HG03064 (cell line): Measurements from ENCODE around the gene CAPN14.

Experiments used
- ATAC-seq: cut with Tn5 transposase; IDR thresholded peaks from one replicate; pipeline ENCODE4 v1.9.1; 2021; ENCODE audit warnings: low read depth; ENCODE audit not compliant: unreplicated experiment

The CAPN14 gene

DNA sequence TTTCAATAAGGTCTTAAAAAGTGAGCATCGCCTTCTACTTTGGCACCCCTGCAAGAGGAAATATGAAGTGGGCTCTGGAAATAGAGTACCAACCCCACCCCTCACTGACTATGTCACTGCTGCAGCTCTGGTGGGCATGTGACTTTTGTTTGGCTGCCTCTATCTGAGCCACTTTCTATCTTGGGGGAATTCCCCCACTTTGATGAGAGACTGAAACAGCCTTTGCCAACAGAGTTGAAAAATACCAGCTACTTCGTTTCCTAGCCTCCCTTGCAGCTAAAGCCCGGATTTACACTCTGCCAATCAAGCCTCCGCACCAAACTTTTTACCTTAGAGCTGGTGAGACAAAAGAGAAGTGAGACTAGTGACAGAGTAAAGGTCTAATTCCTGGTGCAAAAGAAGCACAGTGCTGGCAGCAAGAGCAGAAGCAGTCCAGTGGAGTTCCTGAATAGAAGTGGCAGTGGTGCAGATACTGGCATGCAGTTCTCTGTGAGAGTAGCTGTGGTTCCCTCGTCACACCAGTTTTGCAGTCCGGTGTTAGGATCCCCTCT lies 67.1 kb downstream of the CAPN14 start:
- ATAC-seq, result no peak

DNA sequence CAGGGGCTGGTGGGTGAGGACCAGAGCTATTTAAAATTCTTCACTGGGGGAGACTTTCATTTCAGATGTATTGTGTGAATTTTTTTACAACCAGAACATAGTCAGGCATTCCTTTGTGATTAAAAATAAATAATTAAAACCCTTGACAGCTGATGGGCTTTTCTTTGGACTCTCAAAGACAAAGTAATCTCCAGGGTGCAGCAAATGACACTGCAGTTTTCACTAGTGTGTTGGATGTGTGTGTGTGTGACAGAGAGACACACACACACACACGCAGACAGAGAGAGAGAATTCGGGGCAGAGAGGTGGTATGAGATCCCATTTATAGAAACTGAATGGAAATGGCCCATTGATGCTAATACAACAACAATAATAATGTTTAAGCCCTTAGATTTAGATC lies 68.8 kb downstream of the CAPN14 start:
- ATAC-seq, result no peak

DNA sequence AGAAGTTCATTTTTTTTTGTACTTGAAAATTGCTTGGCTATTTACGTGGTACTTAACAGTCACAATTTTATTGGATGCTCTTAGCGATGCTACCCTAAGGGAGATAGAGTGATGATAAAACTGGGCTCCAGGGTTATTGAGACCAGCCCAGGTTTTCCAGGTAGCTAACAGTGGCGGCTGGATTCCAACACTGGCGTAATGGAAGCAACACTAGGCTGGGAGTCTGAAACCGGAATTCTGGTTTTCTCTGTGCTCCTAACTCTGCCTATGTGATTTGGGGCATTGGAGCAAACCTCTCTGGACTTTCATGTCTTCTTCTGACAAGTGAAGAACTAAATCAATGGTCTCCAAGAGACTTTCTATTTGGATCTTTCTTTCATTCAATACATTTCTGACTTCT lies 69.7 kb downstream of the CAPN14 start:
- ATAC-seq, result no peak

DNA sequence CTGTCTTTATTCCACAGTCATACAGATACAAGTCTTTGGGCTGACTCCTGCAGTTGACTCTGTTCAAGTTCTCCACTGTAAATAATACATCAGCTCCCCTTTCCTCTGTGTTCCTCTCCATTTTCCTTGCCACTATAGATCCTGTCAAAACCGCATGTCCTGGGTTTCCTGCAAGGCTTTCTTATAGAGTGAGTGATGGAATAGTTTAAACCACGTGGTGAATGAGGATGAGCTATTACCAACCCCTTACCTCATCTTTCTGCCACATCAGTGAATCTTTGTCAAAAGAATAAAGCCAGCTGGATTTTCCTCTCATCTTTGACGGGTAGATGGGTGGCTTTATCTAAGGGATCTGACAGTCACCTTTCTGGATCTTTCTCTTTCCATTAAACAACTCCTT lies 75.2 kb downstream of the CAPN14 start:
- ATAC-seq, result no peak

DNA sequence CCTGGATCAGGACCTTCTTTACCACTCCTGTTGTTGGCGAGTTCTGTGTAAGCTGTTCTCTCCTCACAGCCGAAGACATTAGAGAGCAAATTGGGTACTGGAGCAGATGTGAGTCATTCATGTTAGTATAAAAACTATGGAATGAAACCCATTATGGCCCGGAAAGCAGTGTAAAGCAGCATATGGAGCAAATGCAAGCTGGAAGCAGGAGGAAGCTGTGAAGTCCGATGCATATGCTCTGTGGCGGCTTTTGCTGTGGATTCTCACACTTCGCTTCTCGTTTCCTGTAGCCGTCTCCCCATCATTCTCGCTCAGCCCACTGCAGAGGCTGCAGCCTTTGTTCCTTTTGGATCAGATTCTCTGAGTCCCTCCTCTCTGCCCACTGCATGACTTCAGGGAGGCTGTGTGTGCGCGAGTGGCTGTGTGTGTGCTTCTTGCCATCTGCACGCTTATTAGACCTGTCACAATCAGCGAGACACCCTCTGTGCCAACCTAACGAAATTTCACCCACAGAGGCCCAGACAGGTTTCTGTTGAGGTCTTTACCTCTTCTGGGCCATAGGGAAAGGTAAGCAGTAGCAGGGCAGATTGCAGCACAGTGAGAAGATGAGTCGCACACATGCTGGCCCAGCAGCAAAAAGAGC lies 75.8 kb downstream of the CAPN14 start:
- no peak for ATAC-seq

DNA sequence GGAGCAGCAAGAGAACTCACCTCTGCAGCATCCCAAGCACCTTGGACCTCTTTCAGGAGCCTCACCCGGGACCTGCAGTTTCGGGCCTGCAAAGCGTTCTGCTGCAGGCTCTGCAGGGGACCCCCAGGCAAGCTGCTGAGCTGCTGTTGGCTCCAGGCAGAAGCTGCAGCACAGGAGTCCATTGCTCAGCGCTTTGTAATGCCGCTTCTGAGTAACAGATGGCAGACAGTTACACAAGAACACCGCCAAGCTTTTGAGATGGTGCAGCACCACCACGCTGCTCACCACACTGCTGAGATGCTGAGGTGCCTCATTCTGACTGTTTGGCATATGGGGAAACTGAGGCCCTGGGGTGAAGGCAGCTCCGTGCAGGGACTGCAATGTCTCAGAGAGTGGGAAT lies 77.2 kb downstream of the CAPN14 start:
- ATAC-seq, result no peak

DNA sequence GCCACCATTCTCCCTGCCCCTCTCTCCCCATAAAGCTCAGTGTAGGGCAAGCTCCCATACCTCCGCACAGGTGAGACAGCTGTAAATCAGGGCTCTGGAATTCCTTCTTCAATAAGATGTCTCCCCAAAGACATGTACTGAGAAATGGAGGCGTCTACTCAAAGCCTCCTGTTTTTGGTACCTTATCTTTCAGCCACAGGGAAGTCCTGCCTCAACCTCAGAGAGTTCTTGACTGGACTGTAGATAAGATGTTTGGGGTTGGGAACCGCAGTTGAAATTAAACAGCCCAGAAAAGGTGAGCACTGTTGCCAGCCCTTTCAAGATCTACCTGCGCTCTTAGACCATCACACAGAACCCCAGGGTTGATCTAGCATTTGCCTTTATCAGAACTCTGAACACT lies 77.6 kb downstream of the CAPN14 start:
- no peak for ATAC-seq

DNA sequence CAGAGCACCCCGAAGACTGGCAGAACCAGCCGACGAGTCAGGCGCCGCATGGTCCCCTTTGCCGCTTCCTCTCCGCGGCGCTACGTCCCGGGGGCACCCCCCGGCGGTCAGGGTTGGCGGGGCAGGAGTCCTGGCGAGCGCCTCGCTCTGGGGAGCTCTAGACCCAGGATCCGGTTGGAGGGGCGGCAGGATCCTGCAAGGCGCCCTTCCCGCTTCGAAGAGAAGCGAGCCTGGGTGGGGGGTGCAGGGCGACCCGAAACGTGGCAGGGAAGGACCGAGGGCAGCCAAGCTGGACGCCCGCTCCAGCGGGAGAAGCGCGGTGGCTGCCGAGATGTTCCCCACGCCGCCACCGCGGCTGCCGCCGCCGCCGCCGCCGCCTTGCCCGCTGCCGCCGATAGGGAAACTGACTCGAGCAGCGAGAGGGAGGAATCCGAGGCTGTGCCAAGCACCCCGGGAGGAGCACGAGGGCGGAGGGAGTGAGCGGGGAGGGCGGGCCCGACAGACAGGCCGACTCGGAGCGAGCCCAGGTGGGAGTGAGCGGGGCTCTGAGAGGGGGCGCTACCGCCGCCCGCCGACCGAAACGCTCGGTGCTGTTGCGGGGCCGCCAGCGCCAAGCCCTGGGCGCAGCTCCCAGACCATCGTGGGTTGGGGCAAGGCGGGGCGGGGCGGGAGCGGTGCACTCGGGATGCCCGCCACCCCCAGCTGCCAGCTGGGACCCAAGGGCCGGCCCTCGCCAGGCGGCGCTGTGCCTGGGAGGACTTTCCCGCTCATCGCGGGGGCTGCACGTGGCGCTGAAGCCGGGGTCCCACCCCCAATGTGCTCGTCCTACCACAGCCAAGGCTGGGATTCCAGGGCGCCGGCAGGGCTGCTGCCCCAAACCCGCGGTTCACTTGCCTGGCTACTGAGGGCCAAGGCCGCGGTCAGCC lies 79.0 kb downstream of the CAPN14 start, which contains the start of gene GALNT14:
Gene GALNT14, minus strand, starts transcription at position 404 of the 926 bp plus-strand sequence. Its CDS starts 354 bp downstream, at position 50.
- no peak for ATAC-seq

DNA sequence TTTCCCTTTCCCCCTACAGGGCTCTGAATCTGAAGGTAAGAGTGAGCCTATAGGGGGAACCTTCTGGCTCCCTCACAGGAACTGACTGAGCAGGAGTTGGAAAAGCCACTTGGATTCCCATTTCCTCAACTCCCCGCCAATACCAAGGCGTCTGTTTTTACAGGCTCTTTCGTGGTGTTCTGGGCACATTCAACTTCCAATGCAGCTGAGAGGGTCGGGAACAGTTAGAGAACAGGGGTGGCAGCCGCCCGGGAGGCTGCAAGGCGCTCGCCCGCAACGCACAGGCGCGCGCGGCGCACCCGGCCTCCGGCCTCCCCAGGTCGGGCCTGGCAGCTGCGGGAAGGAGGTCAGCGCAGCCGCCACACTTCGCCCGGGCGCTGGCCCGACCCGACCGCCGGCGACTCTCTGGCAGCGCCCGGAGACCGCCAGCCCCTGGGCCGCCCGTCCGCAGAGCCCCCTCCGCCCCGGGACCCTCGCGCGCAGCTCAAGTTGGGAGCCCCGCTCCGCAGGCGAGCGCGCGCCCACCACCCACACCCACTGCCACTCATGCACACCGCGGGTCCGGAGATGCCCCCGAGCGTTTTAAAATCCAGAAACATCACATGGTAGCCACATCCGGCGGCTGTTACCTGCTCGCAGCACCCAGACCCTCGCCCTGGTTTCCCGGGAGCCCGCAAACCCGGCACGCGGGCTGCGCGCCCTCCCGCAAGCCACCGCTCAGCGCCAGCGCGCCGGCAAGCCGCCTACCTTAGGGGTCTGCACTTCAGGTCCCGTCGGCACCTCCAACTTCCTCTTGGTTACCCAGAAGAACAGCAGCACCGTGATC lies 79.9 kb downstream of the CAPN14 start:
- no peak for ATAC-seq

DNA sequence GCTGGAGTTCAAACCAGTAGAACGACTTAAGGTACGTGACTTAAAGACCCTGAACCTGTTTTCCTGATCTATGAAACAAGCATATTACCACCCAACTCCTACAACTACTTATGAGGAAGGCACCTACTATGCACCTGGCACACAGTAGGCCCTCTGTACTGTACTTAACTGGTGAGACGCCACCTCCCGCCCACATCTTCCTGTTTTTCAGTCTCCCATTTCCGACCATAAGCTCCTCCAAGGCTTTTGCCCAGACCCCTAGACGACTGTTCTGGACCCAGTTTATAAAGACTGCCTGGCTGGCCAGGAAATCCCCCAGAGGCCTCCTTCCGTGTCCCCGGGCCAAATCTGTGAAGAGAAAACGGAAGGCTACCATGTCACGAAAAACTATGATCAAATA lies 80.6 kb downstream of the CAPN14 start:
- no peak for ATAC-seq

DNA sequence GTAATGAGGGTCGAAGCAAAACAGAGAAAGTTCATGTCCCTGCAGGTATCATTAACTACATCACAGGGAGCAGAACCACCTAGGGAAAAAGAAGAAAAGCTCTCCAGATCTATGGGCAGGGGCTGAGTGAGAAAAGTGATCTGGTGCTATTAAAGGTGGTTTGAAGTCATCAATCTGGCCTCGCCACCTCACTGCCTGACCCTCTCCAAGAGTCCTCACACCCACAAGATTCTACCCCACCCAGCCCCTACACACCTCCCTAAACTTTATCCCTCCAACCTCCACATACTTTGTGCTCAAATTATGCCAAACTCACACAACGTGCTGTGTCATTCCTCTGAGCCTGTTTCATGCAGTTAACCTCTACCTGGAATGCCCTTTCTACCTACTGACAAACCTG lies 81.3 kb downstream of the CAPN14 start:
- ATAC-seq, result no peak

DNA sequence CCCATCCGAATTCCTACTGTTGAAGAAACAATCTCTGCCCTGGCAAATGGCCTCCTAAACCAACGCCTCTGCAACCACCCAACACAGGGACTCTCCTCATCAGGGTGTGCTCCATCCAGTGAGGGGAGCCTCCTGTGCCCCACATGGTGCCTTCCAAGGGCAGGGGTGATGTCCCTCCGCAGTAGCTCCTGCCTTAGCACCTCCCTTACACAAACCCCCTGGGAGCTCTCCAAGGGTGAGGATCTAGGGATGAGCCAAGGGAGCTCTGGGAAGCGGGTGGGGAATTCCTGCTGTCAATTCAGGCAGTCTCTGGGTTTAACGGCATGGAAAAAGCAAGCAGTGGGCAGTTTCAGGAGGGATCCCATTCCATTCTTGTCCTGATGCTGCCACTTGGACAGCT lies 82.8 kb downstream of the CAPN14 start:
- no peak for ATAC-seq

DNA sequence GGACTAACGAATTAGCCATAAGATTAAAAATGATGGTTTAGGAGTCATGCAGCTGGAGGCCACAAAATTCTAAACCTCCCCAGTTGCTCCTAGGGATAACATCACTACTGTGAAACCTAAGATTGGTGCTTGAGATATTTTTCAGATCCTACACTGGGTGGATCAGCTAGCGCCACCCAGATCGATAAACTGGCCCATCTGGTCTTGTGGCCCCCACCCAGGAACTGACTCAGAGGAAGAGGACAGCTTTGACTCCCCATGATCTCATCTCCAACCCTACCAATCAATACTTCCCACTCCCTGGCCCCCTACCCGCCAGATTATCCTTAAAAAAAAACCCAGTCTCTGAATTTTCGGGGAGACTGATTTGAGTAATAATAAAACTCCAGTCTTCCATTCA lies 84.5 kb downstream of the CAPN14 start:
- no peak for ATAC-seq

DNA sequence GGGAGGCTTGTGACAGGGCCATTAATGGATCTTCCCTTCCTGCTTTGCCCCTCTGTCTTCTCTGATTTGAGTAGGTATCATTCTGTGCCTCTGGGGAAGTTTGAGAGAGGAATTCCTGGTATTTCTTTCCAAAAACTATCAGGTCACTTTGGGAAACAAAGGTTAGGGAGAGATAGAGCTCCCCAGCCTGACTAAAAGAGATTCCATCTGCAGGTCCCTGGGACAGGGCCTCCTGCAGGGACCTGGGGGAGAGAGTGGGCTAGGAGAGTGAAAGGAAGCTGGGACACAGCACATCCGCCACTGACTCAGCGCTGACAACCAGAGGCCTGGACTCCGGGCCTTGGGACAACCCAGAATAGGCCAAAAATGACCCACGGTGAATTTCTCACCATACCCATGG lies 85.4 kb downstream of the CAPN14 start:
- no peak for ATAC-seq

DNA sequence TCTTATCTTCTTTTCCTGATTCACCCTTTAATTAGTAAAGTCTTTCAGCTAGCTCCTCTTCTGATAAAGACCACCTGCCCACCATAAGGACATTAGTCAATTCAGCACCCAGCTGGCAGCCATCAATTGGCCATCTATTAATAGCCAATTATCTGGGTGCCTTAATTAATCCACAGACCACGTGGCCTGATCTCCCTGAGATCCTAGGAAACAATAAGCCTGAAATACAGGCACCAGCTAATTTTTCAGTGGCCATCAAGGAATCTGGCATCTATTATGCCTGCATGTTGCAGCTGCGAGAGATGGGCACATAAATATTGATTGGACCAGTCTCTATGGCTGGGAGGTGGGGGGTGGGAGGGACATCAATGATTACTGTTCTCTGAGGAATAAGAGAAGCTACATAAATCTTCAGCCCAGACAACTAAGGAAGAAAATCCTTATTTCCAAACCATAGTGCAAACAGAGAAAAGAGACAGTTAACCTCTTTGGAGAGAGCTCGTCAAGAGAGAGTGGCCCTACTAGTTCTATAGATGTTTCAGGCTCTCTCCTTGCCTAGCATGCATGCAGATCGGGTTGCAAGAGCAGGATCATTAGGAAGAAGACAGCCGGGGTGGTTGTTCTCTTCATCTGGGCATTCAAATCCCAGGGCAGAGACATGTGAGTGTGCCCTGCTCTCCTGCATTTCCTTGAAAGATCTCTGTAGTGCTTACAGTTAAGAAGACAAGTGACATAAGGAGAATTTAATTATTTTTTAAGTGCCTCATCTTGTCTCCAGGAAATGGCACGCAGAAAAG lies 87.7 kb downstream of the CAPN14 start:
- ATAC-seq, result no peak

DNA sequence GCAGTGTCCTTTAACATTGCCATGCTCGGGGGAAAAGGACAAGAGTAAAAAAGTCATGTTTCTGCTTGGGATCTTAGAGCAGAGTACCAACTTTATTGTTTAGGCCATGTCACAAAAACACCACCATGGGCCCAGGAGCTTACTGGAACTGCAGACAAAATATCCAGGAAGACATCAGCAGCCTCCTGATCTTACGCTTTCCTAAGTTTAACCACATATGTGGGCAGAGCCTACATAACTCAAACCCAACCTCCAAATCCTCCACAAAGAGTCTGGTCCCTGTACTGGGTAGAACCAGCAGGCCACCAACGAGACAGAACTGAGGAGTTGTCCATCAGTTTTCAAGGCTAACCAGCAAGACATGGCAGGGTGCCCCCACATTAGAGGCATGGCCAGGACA lies 89.4 kb downstream of the CAPN14 start:
- no peak for ATAC-seq

DNA sequence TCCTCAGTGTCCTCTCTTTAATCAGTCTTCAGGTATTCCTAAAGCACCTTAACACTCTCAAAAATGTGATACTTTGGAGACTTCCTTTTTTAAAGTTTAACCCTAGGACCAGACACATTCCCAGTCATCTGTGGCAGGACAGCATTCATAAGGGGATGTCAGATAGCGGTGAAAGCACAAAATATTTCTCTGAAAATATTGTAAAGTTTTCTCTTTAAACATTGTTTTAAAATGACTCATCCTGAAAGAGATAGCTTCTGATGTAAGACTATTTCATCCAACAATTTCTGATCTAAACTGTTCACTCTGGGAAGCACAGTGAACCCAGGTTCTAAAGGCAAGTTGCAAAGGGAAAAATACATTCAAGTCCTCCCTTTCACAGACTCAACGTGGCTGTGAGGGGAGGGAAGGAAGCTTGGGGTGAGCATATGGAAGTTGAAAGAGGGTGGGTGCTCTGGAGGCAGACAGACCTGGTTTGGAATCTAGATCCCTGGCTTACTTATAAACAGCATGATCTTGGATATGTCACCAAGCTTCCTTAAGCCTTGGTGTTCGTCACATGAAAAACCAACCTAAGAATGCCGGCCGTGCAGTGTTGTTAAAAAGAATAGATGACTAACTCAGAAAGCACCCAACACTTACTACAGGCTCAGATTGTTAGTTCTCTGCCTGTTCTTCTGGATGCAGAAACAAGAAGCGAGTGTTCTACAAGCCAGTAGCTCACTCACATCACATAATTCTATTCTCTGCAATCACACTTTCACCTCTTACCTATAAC lies 91.2 kb downstream of the CAPN14 start:
- no peak for ATAC-seq

DNA sequence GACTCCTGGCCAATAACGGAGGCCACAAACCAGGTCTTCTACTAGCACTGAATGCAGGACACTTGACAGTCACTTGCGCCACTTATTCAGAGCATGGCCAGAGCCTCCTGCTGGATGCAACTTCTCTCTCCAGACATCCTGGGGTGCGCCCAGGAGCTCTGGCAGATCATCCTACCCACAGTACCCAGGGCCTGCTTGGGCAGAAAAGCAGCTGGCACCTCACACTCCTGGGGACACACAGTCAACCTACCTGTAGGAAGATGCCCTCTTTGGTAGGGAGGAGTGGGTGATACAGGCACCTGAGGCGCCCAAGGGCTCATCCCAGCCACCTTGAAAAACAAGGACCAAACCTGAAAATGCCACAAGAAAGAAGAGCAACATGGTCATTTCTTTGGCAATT lies 92.4 kb downstream of the CAPN14 start:
- no peak for ATAC-seq
